UCSD-AML1 (cell line): Measurements from ENCODE around the gene ITPR1.

ENCODE experiments used
- DNase-seq: peaks from one replicate; lab custom pipeline; 2025; ENCODE audit not compliant: unreplicated experiment; lab: John Stamatoyannopoulos, UW

ITPR1 gene

DNA sequence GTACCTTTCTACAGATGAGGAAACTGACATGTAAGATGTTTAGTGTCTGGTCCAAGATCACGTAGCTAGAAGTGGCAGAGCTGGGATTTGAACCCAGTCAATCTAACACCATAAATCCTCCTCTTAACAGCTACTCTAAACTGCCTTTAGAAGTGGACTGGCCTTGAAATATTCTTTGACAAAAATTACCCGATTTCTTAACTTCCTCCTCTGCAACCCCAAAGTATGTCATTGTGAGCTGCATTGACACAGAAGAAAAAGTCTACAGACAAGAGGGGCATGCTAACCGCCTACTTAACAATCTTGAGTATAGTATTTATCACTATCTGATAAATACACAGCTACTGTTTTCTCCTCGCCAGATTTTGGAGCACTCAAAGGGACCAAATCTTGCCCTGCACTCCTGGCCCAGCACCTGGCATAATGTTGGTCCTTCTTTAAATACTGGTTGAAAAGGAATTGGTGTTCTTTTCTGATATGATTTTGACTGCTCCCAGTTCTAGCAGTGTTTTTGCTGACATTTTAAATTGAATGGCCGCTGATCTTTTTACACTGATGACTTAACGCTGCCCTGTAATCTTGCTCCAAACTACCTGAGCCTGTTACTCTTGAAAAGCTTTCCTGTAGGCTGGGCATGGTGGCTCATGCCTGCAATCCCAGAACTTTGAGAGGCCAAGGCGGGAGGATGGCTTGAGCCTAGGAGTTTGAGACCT lies 36.9 kb downstream of the ITPR1 start:
- no peak for DNase-seq

- DNase-seq, result no peak
Observed at GRCh38 chr3:4531478-4532025, 38.4 kb downstream of the ITPR1 start.

- DNase-seq, result no peak
Observed at GRCh38 chr3:4532535-4533112, 39.5 kb downstream of the ITPR1 start.

- DNase-seq, result peak; percentile 89
Observed at GRCh38 chr3:4533489-4534443, 40.6 kb downstream of the ITPR1 start.

GRCh38 chr3:4534906-4535305 lies 41.8 kb downstream of the ITPR1 start:
- DNase-seq, result no peak

GRCh38 chr3:4536260-4536659 lies 43.1 kb downstream of the ITPR1 start:
- DNase-seq, result no peak

- DNase-seq, result no peak
Observed at GRCh38 chr3:4540267-4540666, 47.1 kb downstream of the ITPR1 start.

GRCh38 chr3:4543110-4543509 lies 50.0 kb downstream of the ITPR1 start:
- DNase-seq, result no peak

- DNase-seq, result no peak
Observed at GRCh38 chr3:4546346-4547178, 53.4 kb downstream of the ITPR1 start.

DNA sequence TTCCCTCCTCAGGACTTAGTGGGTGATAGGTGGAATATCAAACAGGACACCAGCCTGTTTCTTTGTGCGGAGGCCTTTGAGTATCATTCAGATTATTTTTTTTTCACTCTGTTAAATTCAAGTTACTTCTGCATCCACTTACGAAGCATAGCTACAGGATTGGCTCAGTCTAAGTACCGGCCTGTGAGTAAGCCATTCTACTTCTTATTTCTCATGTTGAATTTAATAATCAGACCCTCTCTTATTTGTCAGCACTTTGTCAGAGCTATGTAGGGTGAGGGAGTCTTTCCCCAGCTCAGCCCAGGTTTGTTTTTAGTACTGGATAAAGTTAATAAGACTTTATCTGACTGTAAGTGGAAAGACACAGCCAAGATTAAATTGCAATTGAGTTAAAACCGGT lies 54.7 kb downstream of the ITPR1 start:
- no peak for DNase-seq

- no peak for DNase-seq
Observed at GRCh38 chr3:4548356-4548755, 55.2 kb downstream of the ITPR1 start.

DNA sequence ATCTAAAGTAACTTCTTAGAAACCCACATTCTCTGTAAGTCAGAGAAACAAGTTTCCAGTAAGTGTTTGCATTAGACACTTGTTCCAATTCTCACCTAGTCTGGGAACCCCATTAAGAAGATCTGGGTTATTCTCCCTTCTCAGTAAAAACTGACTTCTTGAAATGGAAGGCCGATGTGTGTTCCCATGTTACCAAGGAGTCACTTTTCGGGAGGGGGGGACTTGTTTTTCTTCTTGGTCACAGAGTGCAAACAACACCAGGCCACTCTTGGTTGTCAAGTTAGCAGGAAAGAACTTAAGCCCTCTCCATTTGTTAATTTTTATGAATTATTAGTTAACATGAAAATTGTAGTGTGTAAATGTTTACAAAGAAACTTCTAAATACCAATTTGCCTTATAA lies 55.6 kb downstream of the ITPR1 start:
- DNase-seq, result no peak

GRCh38 chr3:4549896-4550295 lies 56.7 kb downstream of the ITPR1 start:
- DNase-seq, result no peak

DNA sequence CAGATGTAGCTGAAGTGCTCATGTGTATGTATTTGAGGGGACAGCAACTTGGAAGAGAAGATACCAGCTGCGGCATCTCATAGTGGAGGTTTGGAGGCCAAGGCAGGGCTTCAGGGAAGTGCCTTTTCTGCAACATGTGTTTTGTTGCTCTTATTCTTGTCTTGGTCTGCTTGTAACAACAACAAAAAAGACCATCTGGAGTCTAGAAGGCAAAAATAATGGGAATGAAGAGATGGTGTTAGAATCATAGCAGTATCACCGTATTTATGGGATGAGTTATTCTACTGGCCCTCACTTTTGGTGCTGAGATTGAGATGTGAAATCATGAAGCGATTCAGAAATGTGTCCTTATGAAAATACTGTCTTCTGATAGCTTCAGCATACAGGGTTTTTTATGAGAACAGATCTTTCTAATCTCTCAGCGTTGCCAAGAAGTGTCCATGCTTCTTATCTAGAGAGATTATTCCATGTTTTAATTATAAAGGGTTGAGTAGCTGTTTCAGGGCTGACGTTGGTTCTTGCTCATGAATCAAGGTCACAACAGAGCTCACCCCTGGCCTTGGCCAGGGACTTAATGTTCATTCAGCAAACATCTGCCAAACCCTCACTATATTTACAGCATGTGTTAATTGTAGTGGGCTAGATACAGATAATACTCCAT lies 58.0 kb downstream of the ITPR1 start:
- no peak for DNase-seq

DNA sequence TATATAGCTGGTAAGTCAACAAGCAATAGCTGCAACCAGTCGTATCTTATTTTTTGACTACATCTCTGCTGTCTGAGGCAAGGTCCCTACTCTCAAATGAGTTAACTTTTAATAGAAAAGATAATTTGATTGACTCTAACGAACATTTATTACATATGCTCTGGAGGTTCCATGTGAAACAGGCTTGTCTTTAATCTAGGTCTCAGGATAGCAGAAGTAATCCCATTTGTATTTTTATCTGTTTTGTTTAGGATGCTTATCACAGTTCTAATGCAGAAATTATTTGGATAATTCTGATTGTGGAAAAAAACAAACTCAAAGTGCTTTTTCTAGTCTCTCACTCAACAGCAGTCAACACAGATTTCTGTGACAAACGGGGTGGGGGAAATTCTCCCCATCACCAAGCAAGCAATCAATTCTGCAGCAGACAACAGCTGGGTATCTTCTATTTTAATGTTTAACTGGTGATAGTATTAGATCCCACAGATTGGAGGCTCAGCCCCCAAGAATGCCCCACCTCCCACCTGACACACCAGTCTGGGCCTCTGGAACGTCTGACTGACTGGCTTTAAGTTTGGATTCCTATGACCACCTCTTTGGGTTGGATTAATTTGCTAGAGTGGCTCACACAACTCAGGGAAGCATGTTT lies 58.8 kb downstream of the ITPR1 start:
- no peak for DNase-seq

DNA sequence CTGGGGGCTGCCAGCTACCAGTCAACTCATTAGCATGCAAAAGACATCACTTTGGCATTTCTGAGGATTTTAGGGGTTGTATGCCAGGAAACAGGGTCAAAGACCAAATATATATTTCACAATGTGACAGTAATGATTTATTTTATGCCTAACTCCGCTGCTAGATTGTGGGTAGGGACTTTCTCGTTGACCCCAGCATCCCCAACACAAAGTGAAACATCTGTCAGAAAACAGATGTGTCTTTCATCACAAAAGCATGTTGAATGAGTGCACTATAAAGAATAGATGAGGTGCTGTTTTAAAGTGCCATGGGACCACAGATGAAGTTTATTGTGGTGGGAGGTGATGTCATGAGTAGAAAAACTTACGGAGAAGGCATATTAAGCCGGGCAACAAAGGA lies 59.7 kb downstream of the ITPR1 start:
- DNase-seq, result no peak

- no peak for DNase-seq
Observed at GRCh38 chr3:4561661-4562060, 68.5 kb downstream of the ITPR1 start.

DNA sequence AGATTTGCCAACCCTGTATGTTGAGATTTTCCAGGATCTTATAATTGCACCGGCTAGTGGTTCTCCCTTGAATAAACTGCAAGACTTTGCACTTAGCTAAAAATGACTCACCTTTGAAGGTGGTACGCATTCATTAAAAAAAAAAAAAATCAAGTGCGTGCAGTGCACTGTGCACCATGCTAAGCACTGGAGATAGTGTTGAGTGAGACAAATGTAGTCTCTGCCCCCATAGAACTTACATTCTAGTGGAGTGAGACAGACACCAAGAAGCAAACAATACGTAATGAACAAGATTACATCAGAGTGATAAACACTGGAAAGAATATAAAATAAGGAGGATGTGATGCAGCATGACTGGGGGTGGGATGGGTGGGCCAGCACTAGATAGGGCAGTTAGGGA lies 69.4 kb downstream of the ITPR1 start:
- no peak for DNase-seq

DNA sequence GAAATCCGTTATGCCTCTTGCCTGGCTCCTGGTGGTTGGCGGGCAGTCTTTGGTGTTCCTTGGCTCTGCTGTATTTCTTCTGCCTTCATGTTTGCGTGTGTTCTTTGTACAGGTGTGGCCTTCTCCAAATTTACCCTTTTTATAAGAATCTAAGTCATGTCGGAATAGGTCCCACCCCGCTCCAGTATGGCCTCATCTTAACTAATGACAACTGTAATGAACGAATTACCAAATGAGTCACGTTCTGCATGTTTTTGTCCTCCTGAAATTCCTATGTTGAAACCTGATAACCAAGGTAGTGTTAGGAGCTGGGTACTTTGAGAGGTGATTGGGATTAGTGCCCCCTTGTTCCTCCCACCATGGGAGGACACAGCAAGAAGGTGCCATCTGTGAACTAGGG lies 71.1 kb downstream of the ITPR1 start:
- no peak for DNase-seq
